ENCODE measurements around the gene DRC1.
A peak's percentile ranks its signal among the peaks of the same experiment; 100 is the strongest.
"Not testable (repeated sequence)": the region's sequence is repeated elsewhere in the genome, so short reads cannot be mapped to it uniquely, and the experiment has no call there.

Gene DRC1

GRCh38 chr2:26401739-26402541 is at the start of gene DRC1:
Gene DRC1 (plus strand): TSS chr2:26401920. CDS start chr2:26401990, 70 bp downstream.
- peak; percentile 85 for DNase-seq

DNA sequence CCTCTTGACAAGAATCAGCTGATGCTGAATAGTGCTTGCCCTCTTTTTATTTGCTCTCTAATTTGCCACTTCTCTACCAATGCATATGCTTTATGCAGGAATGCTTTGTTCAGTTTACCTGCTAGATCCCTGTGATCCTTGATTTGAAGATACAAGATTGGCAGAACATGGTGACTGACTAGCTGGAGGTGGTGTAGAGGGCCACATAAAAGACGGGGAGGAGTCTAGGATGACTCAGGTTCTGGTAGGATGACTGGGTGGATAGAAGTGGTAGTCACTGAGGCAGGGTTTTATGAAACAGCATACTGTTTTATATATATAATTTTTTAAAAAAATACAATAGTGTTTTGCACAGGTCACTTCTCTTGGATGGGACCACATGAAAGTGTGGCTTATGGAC is 48.8 kb upstream of the DRC1 start:
- no peak for DNase-seq

- DNase-seq = not testable (repeated sequence)
These were observed 47.3 kb upstream of the DRC1 start for GRCh38 chr2:26354469-26354868.

GRCh38 chr2:26355038-26355995 is 46.4 kb upstream of the DRC1 start:
- DNase-seq = peak; percentile 32

GRCh38 chr2:26356111-26356510 is 45.6 kb upstream of the DRC1 start:
- no peak for DNase-seq

GRCh38 chr2:26356771-26357170 is 44.9 kb upstream of the DRC1 start:
- no peak for DNase-seq

- no peak for DNase-seq
These were observed 41.7 kb upstream of the DRC1 start for GRCh38 chr2:26359886-26360473.

GRCh38 chr2:26363323-26363722 is 38.4 kb upstream of the DRC1 start:
- DNase-seq = no peak

GRCh38 chr2:26363958-26364357 is 37.8 kb upstream of the DRC1 start:
- DNase-seq = no peak

- DNase-seq = no peak
These were observed 37.1 kb upstream of the DRC1 start for GRCh38 chr2:26364669-26365068.

DNA sequence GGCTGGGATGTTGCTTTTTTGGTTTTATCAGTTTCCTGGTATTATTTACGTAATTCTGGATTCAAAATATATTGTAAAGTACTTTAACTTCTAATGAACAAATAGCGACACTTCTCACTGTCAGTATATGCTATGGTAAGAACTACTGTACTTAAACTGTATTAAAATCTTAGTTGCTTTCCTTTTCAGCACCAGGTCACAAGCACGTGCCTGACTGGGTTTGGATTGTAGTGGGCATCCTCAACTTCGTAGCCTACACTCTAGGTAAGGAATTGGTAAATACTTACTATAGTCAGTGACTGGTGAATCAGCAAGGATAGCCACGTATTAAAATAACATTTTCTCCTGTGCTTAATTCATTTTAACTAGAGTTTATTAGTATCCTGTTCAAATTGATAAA is 34.8 kb upstream of the DRC1 start:
- no peak for DNase-seq

DNA sequence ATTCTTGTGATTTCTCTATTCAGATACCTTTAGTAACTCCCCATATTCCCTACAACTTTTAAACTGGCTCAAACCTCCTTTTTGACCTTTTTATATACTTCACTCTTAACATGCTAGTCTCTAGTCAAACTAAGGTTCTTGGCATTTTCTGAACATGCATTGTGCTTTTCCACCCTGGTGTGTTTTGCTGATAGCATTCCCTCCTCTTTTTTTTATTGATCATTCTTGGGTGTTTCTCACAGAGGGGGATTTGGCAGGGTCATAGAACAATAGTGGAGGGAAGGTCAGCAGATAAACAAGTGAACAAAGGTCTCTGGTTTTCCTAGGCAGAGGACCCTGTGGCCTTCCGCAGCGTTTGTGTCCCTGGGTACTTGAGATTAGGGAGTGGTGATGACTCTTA is 32.1 kb upstream of the DRC1 start:
- not testable (repeated sequence) for DNase-seq

- DNase-seq = not testable (repeated sequence)
These were observed 30.8 kb upstream of the DRC1 start for GRCh38 chr2:26370909-26371308.

- DNase-seq = no peak
These were observed 24.9 kb upstream of the DRC1 start for GRCh38 chr2:26376799-26377198.

- DNase-seq = no peak
These were observed 21.4 kb upstream of the DRC1 start for GRCh38 chr2:26380281-26380680.

GRCh38 chr2:26382564-26382963 is 19.2 kb upstream of the DRC1 start:
- no peak for DNase-seq

- no peak for DNase-seq
These were observed 17.5 kb upstream of the DRC1 start for GRCh38 chr2:26384183-26384582.

- no peak for DNase-seq
These were observed 17.1 kb upstream of the DRC1 start for GRCh38 chr2:26384597-26384996.

DNA sequence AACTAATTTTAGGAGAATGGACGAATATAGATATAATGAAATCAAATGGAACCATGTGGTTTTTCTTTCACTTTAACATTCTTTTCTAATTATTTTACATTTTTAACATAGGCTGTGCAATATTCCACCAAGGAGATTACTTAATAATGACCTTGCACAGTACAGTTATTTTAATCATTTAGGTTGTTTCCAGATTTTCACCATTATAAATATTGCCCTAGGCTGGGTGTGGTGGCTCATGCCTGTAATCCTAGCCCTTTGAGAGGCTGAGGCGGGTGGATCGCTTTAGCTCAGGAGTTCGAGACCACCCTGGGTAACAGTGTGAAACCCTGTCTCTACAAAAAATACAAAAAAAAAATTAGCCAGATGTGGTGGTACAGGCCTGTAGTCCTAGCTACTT is 14.5 kb upstream of the DRC1 start:
- no peak for DNase-seq

DNA sequence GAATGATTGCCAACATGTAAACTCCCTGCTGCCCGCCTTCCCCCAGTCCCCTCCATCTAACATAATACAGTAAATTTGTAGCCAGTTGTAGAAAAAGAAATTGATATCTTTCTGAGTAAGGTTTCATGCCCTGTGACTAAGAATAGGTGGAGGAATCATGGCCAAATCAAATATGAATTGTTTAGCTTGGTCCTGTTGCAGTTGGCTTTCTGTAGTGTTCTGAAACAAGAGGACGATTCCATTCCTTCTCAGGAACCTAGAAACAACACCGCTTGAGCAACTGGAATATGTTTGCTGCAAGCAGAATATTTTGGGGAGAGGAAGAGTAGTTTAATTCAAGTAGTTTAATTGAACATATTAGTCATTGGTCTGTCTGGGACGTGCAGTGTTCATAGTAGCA is 7.0 kb upstream of the DRC1 start:
- DNase-seq = no peak

GRCh38 chr2:26395394-26395793 is 6.3 kb upstream of the DRC1 start:
- no peak for DNase-seq

GRCh38 chr2:26396734-26397298 is 4.9 kb upstream of the DRC1 start:
- DNase-seq = no peak

- no peak for DNase-seq
These were observed 1.8 kb upstream of the DRC1 start for GRCh38 chr2:26399771-26400376.
